Loucy (cell line): ENCODE measurements around the gene FAM90A1.
"Not testable (repeated sequence)": the region's sequence is repeated elsewhere in the genome, so short reads cannot be mapped to it uniquely, and the experiment has no call there.

ENCODE experiments used
- CTCF ChIP-seq: fragments of 200-600 bp; sonication (generic); conservative IDR thresholded peaks from 2 replicates; pipeline ENCODE4 v1.5.1; 2014; ENCODE audit warnings: mild to moderate bottlenecking, antibody characterized with exemption, low read length
- EZH2phosphoT487 ChIP-seq: fragments of 200-600 bp; IDR thresholded peaks from 2 replicates; pipeline ENCODE4 v1.6.1; 2018; ENCODE audit warnings: antibody characterized with exemption, mild to moderate bottlenecking, moderate library complexity, borderline replicate concordance

- not testable (repeated sequence) for TF ChIP-seq CTCF, EZH2phosphoT487
These were observed 27.3 kb upstream of the FAM90A1 start for GRCh38 chr12:8254705-8255104.
